H1 (cell line): ENCODE results near the gene ADCY7. TPM values are rescaled to one million over a fixed set of nuclear protein-coding genes. Genes with fewer than 3 reads are reported as not detected.

ENCODE experiments used
- ASH2L ChIP-seq: fragments of 200-600, 300-600 bp; sonication (generic); IDR thresholded peaks from one replicate; pipeline ENCODE4 v1.7.1; 2017; ENCODE audit warnings: low read length
- CBX5 ChIP-seq: fragments of 300-800, 300-1000 bp; sonication (generic); IDR thresholded peaks from 2 replicates; pipeline ENCODE4 v1.7.1; 2016; ENCODE audit warnings: antibody characterized with exemption, low read length, low read depth
- CBX8 ChIP-seq: fragments of 300-800, 300-1000 bp; sonication (generic); IDR thresholded peaks from 2 replicates; pipeline ENCODE4 v1.7.1; 2016; ENCODE audit warnings: low read depth, low read length, borderline replicate concordance
- HDAC6 ChIP-seq: IDR thresholded peaks from one replicate; pipeline ENCODE4 v1.7.1; 2012; ENCODE audit warnings: low read depth, mild to moderate bottlenecking, inconsistent platforms, low read length, moderate library complexity
- POU5F1 ChIP-seq: IDR thresholded peaks from 2 replicates; pipeline ENCODE4 v1.6.1; 2011; ENCODE audit warnings: low read depth, mild to moderate bottlenecking, low read length, moderate library complexity
- TAF1 ChIP-seq: IDR thresholded peaks from 2 replicates; pipeline ENCODE4 v1.6.1; 2011; ENCODE audit warnings: mild to moderate bottlenecking, low read depth, low read length
- TCF12 ChIP-seq: IDR thresholded peaks from 2 replicates; pipeline ENCODE4 v1.6.1; 2011; ENCODE audit warnings: low read depth, mild to moderate bottlenecking, low read length
- polyA plus RNA-seq, 7 experiments: library from polyadenylated mRNA; depleted of rRNA in 3 of 7; stranded (reverse) in 5 of 7; unstranded in 2 of 7; fragments of >200 nt in 5 of 7; fragments of 200-250 nt in 2 of 7; gene quantifications; 1 replicate in 5 of 7; 2 replicates in 1 of 7; 4 replicates in 1 of 7; pipeline versions ENCODE4 v1.2.1 to v1.2.3, GENCODE V29; 2011 to 2013; ENCODE audit warnings: missing spikeins in 2 of 7, mixed read lengths in 2 of 7
- total RNA-seq: library from RNA; stranded (reverse); fragmentation: NEBNext Ultra II Directional; extraction: Animal tissue kit (Norgen Biotek cat#: 25700); gene quantifications from 2 replicates; pipeline ENCODE4 v1.2.1, GENCODE V29; 2021
- TF ChIP-seq, protein P1 (sequence below): fragments of 300-600 bp; sonication (generic); IDR thresholded peaks from 2 replicates; pipeline ENCODE4 v1.7.1; 2012; ENCODE audit warnings: low read length, moderate library complexity, mild to moderate bottlenecking, inconsistent platforms; ENCODE audit not compliant: insufficient replicate concordance

The ADCY7 gene
- total and polyA plus RNA-seq, 2 of the 8 experiments (the other 6 are each of a cell fraction or from before 2014, with no cell fraction given): 2.4 to 5.1 TPM

DNA sequence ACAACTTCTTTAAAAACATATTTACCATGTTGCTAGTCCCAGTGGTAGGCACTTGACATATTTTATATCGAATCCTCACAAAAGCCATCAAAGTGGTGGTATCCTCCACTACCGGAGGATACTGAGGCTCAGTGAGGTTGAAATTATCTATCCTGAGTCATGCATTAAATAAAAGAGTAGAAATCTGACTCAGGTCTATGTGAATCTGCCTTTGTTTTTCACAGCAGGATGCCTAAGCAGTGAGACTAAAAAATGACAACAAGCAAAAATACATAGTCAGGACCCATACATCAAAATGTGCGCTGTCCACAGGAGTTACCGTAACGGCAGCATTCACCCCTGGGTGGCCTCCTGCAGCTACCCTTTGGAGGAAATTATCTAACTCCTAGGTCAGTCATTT lies 84.8 kb downstream of the ADCY7 start (continued):
- TF ChIP-seq, protein P1, sequence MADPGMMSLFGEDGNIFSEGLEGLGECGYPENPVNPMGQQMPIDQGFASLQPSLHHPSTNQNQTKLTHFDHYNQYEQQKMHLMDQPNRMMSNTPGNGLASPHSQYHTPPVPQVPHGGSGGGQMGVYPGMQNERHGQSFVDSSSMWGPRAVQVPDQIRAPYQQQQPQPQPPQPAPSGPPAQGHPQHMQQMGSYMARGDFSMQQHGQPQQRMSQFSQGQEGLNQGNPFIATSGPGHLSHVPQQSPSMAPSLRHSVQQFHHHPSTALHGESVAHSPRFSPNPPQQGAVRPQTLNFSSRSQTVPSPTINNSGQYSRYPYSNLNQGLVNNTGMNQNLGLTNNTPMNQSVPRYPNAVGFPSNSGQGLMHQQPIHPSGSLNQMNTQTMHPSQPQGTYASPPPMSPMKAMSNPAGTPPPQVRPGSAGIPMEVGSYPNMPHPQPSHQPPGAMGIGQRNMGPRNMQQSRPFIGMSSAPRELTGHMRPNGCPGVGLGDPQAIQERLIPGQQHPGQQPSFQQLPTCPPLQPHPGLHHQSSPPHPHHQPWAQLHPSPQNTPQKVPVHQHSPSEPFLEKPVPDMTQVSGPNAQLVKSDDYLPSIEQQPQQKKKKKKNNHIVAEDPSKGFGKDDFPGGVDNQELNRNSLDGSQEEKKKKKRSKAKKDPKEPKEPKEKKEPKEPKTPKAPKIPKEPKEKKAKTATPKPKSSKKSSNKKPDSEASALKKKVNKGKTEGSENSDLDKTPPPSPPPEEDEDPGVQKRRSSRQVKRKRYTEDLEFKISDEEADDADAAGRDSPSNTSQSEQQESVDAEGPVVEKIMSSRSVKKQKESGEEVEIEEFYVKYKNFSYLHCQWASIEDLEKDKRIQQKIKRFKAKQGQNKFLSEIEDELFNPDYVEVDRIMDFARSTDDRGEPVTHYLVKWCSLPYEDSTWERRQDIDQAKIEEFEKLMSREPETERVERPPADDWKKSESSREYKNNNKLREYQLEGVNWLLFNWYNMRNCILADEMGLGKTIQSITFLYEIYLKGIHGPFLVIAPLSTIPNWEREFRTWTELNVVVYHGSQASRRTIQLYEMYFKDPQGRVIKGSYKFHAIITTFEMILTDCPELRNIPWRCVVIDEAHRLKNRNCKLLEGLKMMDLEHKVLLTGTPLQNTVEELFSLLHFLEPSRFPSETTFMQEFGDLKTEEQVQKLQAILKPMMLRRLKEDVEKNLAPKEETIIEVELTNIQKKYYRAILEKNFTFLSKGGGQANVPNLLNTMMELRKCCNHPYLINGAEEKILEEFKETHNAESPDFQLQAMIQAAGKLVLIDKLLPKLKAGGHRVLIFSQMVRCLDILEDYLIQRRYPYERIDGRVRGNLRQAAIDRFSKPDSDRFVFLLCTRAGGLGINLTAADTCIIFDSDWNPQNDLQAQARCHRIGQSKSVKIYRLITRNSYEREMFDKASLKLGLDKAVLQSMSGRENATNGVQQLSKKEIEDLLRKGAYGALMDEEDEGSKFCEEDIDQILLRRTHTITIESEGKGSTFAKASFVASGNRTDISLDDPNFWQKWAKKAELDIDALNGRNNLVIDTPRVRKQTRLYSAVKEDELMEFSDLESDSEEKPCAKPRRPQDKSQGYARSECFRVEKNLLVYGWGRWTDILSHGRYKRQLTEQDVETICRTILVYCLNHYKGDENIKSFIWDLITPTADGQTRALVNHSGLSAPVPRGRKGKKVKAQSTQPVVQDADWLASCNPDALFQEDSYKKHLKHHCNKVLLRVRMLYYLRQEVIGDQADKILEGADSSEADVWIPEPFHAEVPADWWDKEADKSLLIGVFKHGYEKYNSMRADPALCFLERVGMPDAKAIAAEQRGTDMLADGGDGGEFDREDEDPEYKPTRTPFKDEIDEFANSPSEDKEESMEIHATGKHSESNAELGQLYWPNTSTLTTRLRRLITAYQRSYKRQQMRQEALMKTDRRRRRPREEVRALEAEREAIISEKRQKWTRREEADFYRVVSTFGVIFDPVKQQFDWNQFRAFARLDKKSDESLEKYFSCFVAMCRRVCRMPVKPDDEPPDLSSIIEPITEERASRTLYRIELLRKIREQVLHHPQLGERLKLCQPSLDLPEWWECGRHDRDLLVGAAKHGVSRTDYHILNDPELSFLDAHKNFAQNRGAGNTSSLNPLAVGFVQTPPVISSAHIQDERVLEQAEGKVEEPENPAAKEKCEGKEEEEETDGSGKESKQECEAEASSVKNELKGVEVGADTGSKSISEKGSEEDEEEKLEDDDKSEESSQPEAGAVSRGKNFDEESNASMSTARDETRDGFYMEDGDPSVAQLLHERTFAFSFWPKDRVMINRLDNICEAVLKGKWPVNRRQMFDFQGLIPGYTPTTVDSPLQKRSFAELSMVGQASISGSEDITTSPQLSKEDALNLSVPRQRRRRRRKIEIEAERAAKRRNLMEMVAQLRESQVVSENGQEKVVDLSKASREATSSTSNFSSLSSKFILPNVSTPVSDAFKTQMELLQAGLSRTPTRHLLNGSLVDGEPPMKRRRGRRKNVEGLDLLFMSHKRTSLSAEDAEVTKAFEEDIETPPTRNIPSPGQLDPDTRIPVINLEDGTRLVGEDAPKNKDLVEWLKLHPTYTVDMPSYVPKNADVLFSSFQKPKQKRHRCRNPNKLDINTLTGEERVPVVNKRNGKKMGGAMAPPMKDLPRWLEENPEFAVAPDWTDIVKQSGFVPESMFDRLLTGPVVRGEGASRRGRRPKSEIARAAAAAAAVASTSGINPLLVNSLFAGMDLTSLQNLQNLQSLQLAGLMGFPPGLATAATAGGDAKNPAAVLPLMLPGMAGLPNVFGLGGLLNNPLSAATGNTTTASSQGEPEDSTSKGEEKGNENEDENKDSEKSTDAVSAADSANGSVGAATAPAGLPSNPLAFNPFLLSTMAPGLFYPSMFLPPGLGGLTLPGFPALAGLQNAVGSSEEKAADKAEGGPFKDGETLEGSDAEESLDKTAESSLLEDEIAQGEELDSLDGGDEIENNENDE: no peak
- TF ChIP-seq ASH2L: no peak
- no peak for TF ChIP-seq CBX8
- TF ChIP-seq HDAC6: no peak
- no peak for TF ChIP-seq CBX5
- TF ChIP-seq POU5F1: no peak
- TF ChIP-seq TCF12: no peak
- no peak for TF ChIP-seq TAF1
